Measurements from ENCODE around the gene OR10G3. TPM values are rescaled to one million over a fixed set of nuclear protein-coding genes. Genes with fewer than 3 reads are reported as not detected.

OR10G3 gene
- total and polyA plus RNA-seq, 2 of the 13 experiments (the other 11 are each of a cell fraction or from before 2014, with no cell fraction given): not detected

GRCh38 chr14:21557084-21557901 is 22.6 kb downstream of the OR10G3 start (continued):
- TF ChIP-seq ZNF629 (CRISPR knock-in tag; conservative IDR thresholded peaks at IDR 0.05) (no peak), HNF4G (IDR thresholded peaks at IDR 0.05; ENCODE audit: borderline replicate concordance, low read depth, low read length) (no peak; the same call in 1 of the 2 replicates), HNF4G (CRISPR knock-in tag; IDR thresholded peaks at IDR 0.05; ENCODE audit: borderline replicate concordance, low read depth) (0 out of 2 replicates have a peak, but pooled peaks have one; percentile 32), SAP130 (CRISPR knock-in tag; IDR thresholded peaks at IDR 0.05; ENCODE audit: low read depth) (peak; percentile 72), ZNF570 (CRISPR knock-in tag; IDR thresholded peaks at IDR 0.05; ENCODE audit: borderline replicate concordance) (no peak), CENPX (CRISPR knock-in tag; IDR thresholded peaks at IDR 0.05) (no peak), PHF21A (CRISPR knock-in tag; IDR thresholded peaks at IDR 0.05) (peak; percentile 77; the same call in 1 of the 2 replicates), SNRNP70 (IDR thresholded peaks at IDR 0.05; ENCODE audit: low read depth, low read length) (no peak), HMG20B (CRISPR knock-in tag; conservative IDR thresholded peaks at IDR 0.05) (peak; percentile 72; the same call in 1 of the 2 replicates), HOXA5 (CRISPR knock-in tag; IDR thresholded peaks at IDR 0.05) (no peak), ZNF292 (CRISPR knock-in tag; IDR thresholded peaks at IDR 0.05; ENCODE audit: borderline replicate concordance, low read depth) (peak; percentile 57; the same call in 1 of the 2 replicates), CHD4 (IDR thresholded peaks at IDR 0.05; ENCODE audit: borderline replicate concordance, low read length) (no peak), TARDBP (CRISPR knock-in tag; IDR thresholded peaks at IDR 0.05) (peak; percentile 77), HMG20A (CRISPR knock-in tag; IDR thresholded peaks at IDR 0.05; ENCODE audit: borderline replicate concordance) (no peak), RFX1 (IDR thresholded peaks at IDR 0.05) (peak; percentile 85), TERF1 (CRISPR knock-in tag; IDR thresholded peaks at IDR 0.05) (no peak), ZNF709 (CRISPR knock-in tag; IDR thresholded peaks at IDR 0.05) (peak; percentile 59; the same call in 1 of the 2 replicates), ZNF644 (CRISPR knock-in tag; IDR thresholded peaks at IDR 0.05; ENCODE audit: low read depth) (no peak), GFI1 (CRISPR knock-in tag; IDR thresholded peaks at IDR 0.05; ENCODE audit: borderline replicate concordance) (no peak), ZNF343 (CRISPR knock-in tag; IDR thresholded peaks at IDR 0.05) (no peak), ZNF30 (CRISPR knock-in tag; IDR thresholded peaks at IDR 0.05) (no peak), ZNF775 (CRISPR knock-in tag; IDR thresholded peaks at IDR 0.05; ENCODE audit: borderline replicate concordance) (no peak), HNRNPH1 (optimal IDR thresholded peaks at IDR 0.05; ENCODE audit: low read depth, low read length) (no peak), TOE1 (CRISPR knock-in tag; IDR thresholded peaks at IDR 0.05) (no peak), ZMYM3 (CRISPR knock-in tag; IDR thresholded peaks at IDR 0.05) (peak; percentile 69; the same call in 1 of the 2 replicates), ZSCAN22 (CRISPR knock-in tag; IDR thresholded peaks at IDR 0.05) (no peak), RNF2 (conservative IDR thresholded peaks at IDR 0.05; ENCODE audit: low read depth) (0 out of 2 replicates have a peak, but pooled peaks have one; percentile 19)
- TF ChIP-seq, protein P1, sequence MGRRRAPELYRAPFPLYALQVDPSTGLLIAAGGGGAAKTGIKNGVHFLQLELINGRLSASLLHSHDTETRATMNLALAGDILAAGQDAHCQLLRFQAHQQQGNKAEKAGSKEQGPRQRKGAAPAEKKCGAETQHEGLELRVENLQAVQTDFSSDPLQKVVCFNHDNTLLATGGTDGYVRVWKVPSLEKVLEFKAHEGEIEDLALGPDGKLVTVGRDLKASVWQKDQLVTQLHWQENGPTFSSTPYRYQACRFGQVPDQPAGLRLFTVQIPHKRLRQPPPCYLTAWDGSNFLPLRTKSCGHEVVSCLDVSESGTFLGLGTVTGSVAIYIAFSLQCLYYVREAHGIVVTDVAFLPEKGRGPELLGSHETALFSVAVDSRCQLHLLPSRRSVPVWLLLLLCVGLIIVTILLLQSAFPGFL (CRISPR knock-in tag; IDR thresholded peaks at IDR 0.05): no peak
- TF ChIP-seq, protein P2, sequence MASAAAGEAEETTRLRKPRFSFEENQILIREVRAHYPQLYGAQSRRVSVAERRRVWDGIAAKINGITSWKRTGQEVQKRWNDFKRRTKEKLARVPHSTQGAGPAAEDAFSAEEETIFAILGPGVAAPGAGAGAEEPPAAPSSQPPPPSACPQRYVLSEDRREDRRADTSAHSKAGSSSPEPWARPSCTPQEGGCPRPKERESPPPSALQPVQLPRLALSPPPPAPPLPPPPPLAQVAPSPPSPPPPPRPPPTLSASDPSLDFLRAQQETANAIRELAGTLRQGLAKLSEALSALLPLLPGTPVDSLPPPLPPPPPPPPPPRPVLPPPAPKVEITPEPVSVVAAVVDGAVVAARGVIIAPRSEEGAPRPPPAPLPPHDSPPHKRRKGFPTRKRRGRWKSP (CRISPR knock-in tag; IDR thresholded peaks at IDR 0.05): no peak

Data from HepG2 (cell line).